Astrocyte (in vitro differentiated cells and primary cell): ENCODE measurements around the gene CD81. TPM values are rescaled to one million over a fixed set of nuclear protein-coding genes. Genes with fewer than 3 reads are reported as not detected.

ENCODE experiments used
- DNase-seq: peaks from one replicate; pipeline ENCODE4 v3.0.0-alpha.2; 2010; ENCODE audit warnings: low read depth
- FAIRE-seq: peaks from 2 replicates; lab custom pipeline; 2011; peaks lifted over from hg19 to GRCh38; lab: Jason Lieb, UNC
- H2AFZ ChIP-seq: 2 replicates; pipeline ENCODE4 v1.6.0; 2012; ENCODE audit warnings: low read depth, low read length, inconsistent platforms
- H3K27ac ChIP-seq: 2 replicates; pipeline ENCODE4 v1.5.1; 2011; ENCODE audit warnings: low read depth, low read length, inconsistent platforms
- H3K27me3 ChIP-seq: 2 replicates; pipeline ENCODE4 v1.6.0; 2011; ENCODE audit warnings: low read length, inconsistent platforms; ENCODE audit not compliant: insufficient read depth
- H3K36me3 ChIP-seq: 2 replicates; pipeline ENCODE4 v1.5.1; 2011; ENCODE audit warnings: low read length, inconsistent platforms; ENCODE audit not compliant: insufficient read depth
- H3K4me1 ChIP-seq: 2 replicates; pipeline ENCODE4 v1.5.1; 2011; ENCODE audit warnings: low read length, inconsistent platforms; ENCODE audit not compliant: insufficient read depth
- H3K4me2 ChIP-seq: 2 replicates; pipeline ENCODE4 v1.6.0; 2012; ENCODE audit warnings: low read length, inconsistent platforms
- H3K4me3 ChIP-seq: 2 replicates; pipeline ENCODE4 v1.5.1; 2011; ENCODE audit warnings: low read depth, mild to moderate bottlenecking, low read length, inconsistent platforms; ENCODE audit not compliant: insufficient read depth
- H3K79me2 ChIP-seq: 2 replicates; pipeline ENCODE4 v1.6.0; 2012; ENCODE audit warnings: mild to moderate bottlenecking, low read length, inconsistent platforms; ENCODE audit not compliant: insufficient read depth
- H3K9ac ChIP-seq: 2 replicates; pipeline ENCODE4 v1.6.0; 2012; ENCODE audit warnings: mild to moderate bottlenecking, low read length, inconsistent platforms
- H3K9me3 ChIP-seq: 2 replicates; pipeline ENCODE4 v1.5.1; 2012; ENCODE audit warnings: low read depth, mild to moderate bottlenecking, low read length, inconsistent platforms; ENCODE audit not compliant: insufficient read depth
- H4K20me1 ChIP-seq: 2 replicates; pipeline ENCODE4 v1.6.0; 2012; ENCODE audit warnings: low read length, inconsistent platforms; ENCODE audit not compliant: insufficient read depth
- H3K27ac Mint-ChIP-seq: one replicate; pipeline ENCODE4 v1.8.0; 2021; ENCODE audit warnings: mild to moderate bottlenecking, mixed read lengths; ENCODE audit not compliant: unreplicated experiment
- H3K27me3 Mint-ChIP-seq: one replicate; pipeline ENCODE4 v1.8.0; 2021; ENCODE audit warnings: low read depth, mixed read lengths; ENCODE audit not compliant: unreplicated experiment
- H3K36me3 Mint-ChIP-seq: one replicate; pipeline ENCODE4 v1.8.0; 2021; ENCODE audit warnings: low read depth, mixed read lengths; ENCODE audit not compliant: unreplicated experiment
- H3K4me1 Mint-ChIP-seq: one replicate; pipeline ENCODE4 v1.8.0; 2021; ENCODE audit warnings: low read depth, mixed read lengths; ENCODE audit not compliant: unreplicated experiment
- H3K4me3 Mint-ChIP-seq: one replicate; pipeline ENCODE4 v1.8.0; 2021; ENCODE audit warnings: mild to moderate bottlenecking, moderate library complexity, mixed read lengths; ENCODE audit not compliant: unreplicated experiment
- H3K9me3 Mint-ChIP-seq: one replicate; pipeline ENCODE4 v1.8.0; 2021; ENCODE audit warnings: mild to moderate bottlenecking, mixed read lengths; ENCODE audit not compliant: unreplicated experiment
- EZH2 ChIP-seq: IDR thresholded peaks from 2 replicates; pipeline ENCODE4 v1.6.1; 2012; ENCODE audit warnings: mild to moderate bottlenecking, low read length, inconsistent platforms; ENCODE audit not compliant: insufficient read depth
- total RNA-seq: library from RNA; stranded (reverse); gene quantifications from 2 replicates; pipeline ENCODE4 v1.2.1, GENCODE V29; 2021
- TF ChIP-seq, protein P1 (sequence below): IDR thresholded peaks from 2 replicates; pipeline ENCODE4 v1.5.1; 2011; ENCODE audit warnings: low read depth, mild to moderate bottlenecking, inconsistent platforms, low read length, moderate library complexity; ENCODE audit not compliant: insufficient read depth

The CD81 gene
- total RNA-seq, 1 donor from 2014 or later = 625 TPM

DNA sequence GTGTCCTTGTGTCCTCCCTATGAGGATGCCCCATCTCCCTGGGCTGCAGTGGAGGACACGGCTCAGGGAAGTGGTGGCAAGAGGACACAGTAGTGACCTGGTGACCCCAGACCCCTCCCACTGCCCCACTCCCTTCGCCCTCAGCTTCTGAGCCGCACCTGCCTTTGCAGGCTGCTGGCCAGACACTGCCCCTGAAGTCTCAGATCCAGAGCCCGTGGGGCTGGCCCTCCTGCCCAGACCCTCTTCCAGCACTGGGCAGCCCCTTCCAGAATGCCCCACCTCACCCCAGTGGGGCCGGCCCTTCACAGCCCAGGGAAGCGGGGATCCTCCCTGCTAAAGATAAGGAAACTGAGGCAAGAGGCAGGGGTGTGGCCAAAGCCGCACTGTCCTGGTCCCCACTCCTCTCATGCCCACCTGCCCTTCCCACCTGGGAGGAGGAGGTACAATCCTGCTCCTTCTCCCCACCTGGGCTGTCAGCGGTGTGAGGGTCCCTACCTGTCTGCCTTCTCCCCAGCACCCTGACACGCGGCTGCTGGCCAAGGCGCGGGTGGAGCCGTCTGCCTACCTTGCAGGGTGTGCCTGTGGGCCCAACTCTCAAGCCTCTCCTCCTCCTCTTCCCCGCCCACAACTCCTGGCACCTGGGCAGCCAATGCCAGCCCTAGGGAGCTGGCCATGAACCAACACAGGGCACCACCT lies 49.9 kb downstream of the CD81 start:
- TF ChIP-seq, protein P1, sequence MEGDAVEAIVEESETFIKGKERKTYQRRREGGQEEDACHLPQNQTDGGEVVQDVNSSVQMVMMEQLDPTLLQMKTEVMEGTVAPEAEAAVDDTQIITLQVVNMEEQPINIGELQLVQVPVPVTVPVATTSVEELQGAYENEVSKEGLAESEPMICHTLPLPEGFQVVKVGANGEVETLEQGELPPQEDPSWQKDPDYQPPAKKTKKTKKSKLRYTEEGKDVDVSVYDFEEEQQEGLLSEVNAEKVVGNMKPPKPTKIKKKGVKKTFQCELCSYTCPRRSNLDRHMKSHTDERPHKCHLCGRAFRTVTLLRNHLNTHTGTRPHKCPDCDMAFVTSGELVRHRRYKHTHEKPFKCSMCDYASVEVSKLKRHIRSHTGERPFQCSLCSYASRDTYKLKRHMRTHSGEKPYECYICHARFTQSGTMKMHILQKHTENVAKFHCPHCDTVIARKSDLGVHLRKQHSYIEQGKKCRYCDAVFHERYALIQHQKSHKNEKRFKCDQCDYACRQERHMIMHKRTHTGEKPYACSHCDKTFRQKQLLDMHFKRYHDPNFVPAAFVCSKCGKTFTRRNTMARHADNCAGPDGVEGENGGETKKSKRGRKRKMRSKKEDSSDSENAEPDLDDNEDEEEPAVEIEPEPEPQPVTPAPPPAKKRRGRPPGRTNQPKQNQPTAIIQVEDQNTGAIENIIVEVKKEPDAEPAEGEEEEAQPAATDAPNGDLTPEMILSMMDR = no peak
- TF ChIP-seq EZH2 = no peak
- Histone ChIP-seq H3K27ac (no peak overlapping the region), H3K4me3 (no peak overlapping the region), H3K9me3 (peaks cover 2% of the 10 kb centered on the region), H2AFZ (no peak overlapping the region), H3K4me2 (no peak overlapping the region), H3K36me3 (no peaks in the 10 kb centered on the region), H4K20me1 (peaks cover 2% of the 10 kb centered on the region), H3K4me1 (no peaks in the 10 kb centered on the region), H3K9ac (no peak overlapping the region), H3K27me3 (no peaks in the 10 kb centered on the region), H3K79me2 (no peaks in the 10 kb centered on the region)
- no peak for DNase-seq
- Mint-ChIP-seq H3K27me3 (peaks cover 25% of the 10 kb centered on the region), H3K36me3 (no peaks in the 10 kb centered on the region), H3K4me1 (no peaks in the 10 kb centered on the region), H3K9me3 (no peaks in the 10 kb centered on the region), H3K27ac (no peak overlapping the region), H3K4me3 (no peak overlapping the region)
- no peak for FAIRE-seq

GRCh38 chr11:2427721-2428321 lies 50.7 kb downstream of the CD81 start:
- no peak overlapping the region for H3K9ac ChIP-seq
- Mint-ChIP-seq H3K36me3 (no peaks in the 10 kb centered on the region), H3K4me1 (no peaks in the 10 kb centered on the region), H3K27me3 (peaks cover 25% of the 10 kb centered on the region), H3K27ac (no peak overlapping the region), H3K9me3 (no peaks in the 10 kb centered on the region), H3K4me3 (no peak overlapping the region)
- no peak overlapping the region for H3K4me3 ChIP-seq
- H3K79me2 ChIP-seq = no peaks in the 10 kb centered on the region
- no peak overlapping the region for H3K4me2 ChIP-seq
- no peak overlapping the region for H3K27ac ChIP-seq
- TF ChIP-seq, protein P1 = no peak
- peaks cover 2% of the 10 kb centered on the region for H3K9me3 ChIP-seq
- no peaks in the 10 kb centered on the region for H3K27me3 ChIP-seq
- no peak overlapping the region for H2AFZ ChIP-seq
- DNase-seq (no peak), FAIRE-seq (no peak)
- no peaks in the 10 kb centered on the region for H3K4me1 ChIP-seq
- H4K20me1 ChIP-seq = peaks cover 2% of the 10 kb centered on the region
- no peaks in the 10 kb centered on the region for H3K36me3 ChIP-seq

GRCh38 chr11:2428322-2428795 lies 51.2 kb downstream of the CD81 start:
- no peak overlapping the region for H3K9ac ChIP-seq
- Mint-ChIP-seq H3K9me3 (no peaks in the 10 kb centered on the region), H3K36me3 (no peaks in the 10 kb centered on the region), H3K27ac (no peak overlapping the region), H3K4me1 (no peaks in the 10 kb centered on the region), H3K27me3 (peaks cover 21% of the 10 kb centered on the region), H3K4me3 (no peak overlapping the region)
- no peaks in the 10 kb centered on the region for H3K27me3 ChIP-seq
- H3K27ac ChIP-seq = no peak overlapping the region
- H3K36me3 ChIP-seq = no peaks in the 10 kb centered on the region
- H3K9me3 ChIP-seq = peaks cover 2% of the 10 kb centered on the region
- H3K4me3 ChIP-seq = no peak overlapping the region
- H3K4me2 ChIP-seq = no peak overlapping the region
- peak; percentile 7 for DNase-seq
- no peak overlapping the region for H2AFZ ChIP-seq
- no peaks in the 10 kb centered on the region for H3K79me2 ChIP-seq
- no peaks in the 10 kb centered on the region for H3K4me1 ChIP-seq
- FAIRE-seq = no peak
- peaks cover 2% of the 10 kb centered on the region for H4K20me1 ChIP-seq
- TF ChIP-seq EZH2 = no peak
- TF ChIP-seq, protein P1 = peak; percentile 72
